HepG2 (cell line): Measurements from ENCODE around the gene HADHA. TPM values are rescaled to one million over a fixed set of nuclear protein-coding genes. Genes with fewer than 3 reads are reported as not detected.
A peak's percentile ranks its signal among the peaks of the same experiment; 100 is the strongest.

Source experiments
- ATAC-seq: fragments of 200-7000 bp; cut with Tn5 transposase; 3 replicates; pipeline ENCODE4 v1.9.1; 2020; ENCODE audit warnings: mild to moderate bottlenecking, moderate library complexity
- BruUV-seq: library from RNA; stranded (reverse); fragments of 400-500 nt; replicated peaks from 2 replicates; lab custom pipeline; 2021; lab: Mats Ljungman, UMichigan
- CTCF ChIA-PET: fragments of 300-600 bp; formaldehyde crosslinking; extraction: SDS; loops from one replicate; lab custom pipeline; 2021; ENCODE audit warnings: low total read pairs, inconsistent platforms, low intra/inter-chr PET ratio; lab: Yijun Ruan, JAX
- POLR2A ChIA-PET: fragments of 350-600 bp; sonication (Branson Sonifier 250); formaldehyde crosslinking; loops from one replicate; lab custom pipeline; 2020; ENCODE audit warnings: antibody characterized with exemption, inconsistent platforms; lab: Yijun Ruan, JAX
- DNase-seq: peaks from one replicate; pipeline ENCODE4 v3.0.0-alpha.2; 2015; ENCODE audit warnings: low spot score
- FAIRE-seq: peaks from 3 replicates; lab custom pipeline; 2011; peaks lifted over from hg19 to GRCh38; lab: Jason Lieb, UNC
- H2AFZ ChIP-seq: one replicate; pipeline ENCODE4 v1.6.1; 2011; ENCODE audit warnings: low read length, inconsistent platforms
- H3K27ac ChIP-seq: fragments of 300-600 bp; 3 replicates; pipeline ENCODE4 v1.8.0; 2011; ENCODE audit warnings: mixed run types, mild to moderate bottlenecking, mixed read lengths, low read length, inconsistent platforms; ENCODE audit not compliant: insufficient read depth; ENCODE audit errors: extremely low read length
- H3K27me3 ChIP-seq, 2 experiments: fragments of 200-600 bp in 1 of 2; 2 replicates in 1 of 2; 3 replicates in 1 of 2; pipeline versions ENCODE4 v1.6.0 to v1.8.0; 2011; ENCODE audit warnings: low read length in 2 of 2, mild to moderate bottlenecking in 2 of 2, moderate library complexity in 2 of 2, inconsistent platforms in 1 of 2; ENCODE audit not compliant: insufficient read depth in 2 of 2, control insufficient read depth in 1 of 2
- H3K36me3 ChIP-seq, 2 experiments: fragments of 200-600 bp in 1 of 2; replicated peaks in 1 of 2; 2 replicates in 1 of 2; 3 replicates in 1 of 2; pipeline versions ENCODE4 v1.5.1 to v1.8.0; 2011; ENCODE audit warnings: low read length in 2 of 2, inconsistent platforms in 1 of 2; ENCODE audit not compliant: insufficient read depth in 2 of 2, control insufficient read depth in 1 of 2
- H3K4me1 ChIP-seq: 2 replicates; pipeline ENCODE4 v1.5.1; 2012; ENCODE audit warnings: low read length, inconsistent platforms; ENCODE audit not compliant: insufficient read depth
- H3K4me2 ChIP-seq: 2 replicates; pipeline ENCODE4 v1.6.0; 2011; ENCODE audit warnings: low read depth, low read length, inconsistent platforms
- H3K4me3 ChIP-seq, 3 experiments: fragments of 200-600 bp in 1 of 3; sonication (generic), shearing (Covaris generic) in 1 of 3; replicated peaks in 1 of 3; 2 replicates each; pipeline ENCODE4 v1.5.1; 2011 to 2016; ENCODE audit warnings: low read length in 3 of 3, inconsistent platforms in 2 of 3, low read depth in 2 of 3, mild to moderate bottlenecking in 2 of 3, control low read depth in 1 of 3, mixed read lengths in 1 of 3; ENCODE audit not compliant: insufficient read depth in 1 of 3
- H3K79me2 ChIP-seq: one replicate; pipeline ENCODE4 v1.6.1; 2011; ENCODE audit warnings: low read length, inconsistent platforms; ENCODE audit not compliant: insufficient read depth
- H3K9ac ChIP-seq: 2 replicates; pipeline ENCODE4 v1.6.0; 2011; ENCODE audit warnings: mild to moderate bottlenecking, low read depth, low read length, inconsistent platforms; ENCODE audit not compliant: insufficient read depth
- H3K9me3 ChIP-seq: 2 replicates; pipeline ENCODE4 v1.5.1; 2012; ENCODE audit warnings: mild to moderate bottlenecking, low read length
- H4K20me1 ChIP-seq: 2 replicates; pipeline ENCODE4 v1.6.0; 2011; ENCODE audit warnings: inconsistent platforms, mild to moderate bottlenecking, low read length, moderate library complexity; ENCODE audit not compliant: insufficient read depth
- IRX3 ChIP-seq: sonication (generic); formaldehyde crosslinking; IDR thresholded peaks from 2 replicates; pipeline ENCODE4 v1.8.1; 2023; ENCODE audit warnings: mild to moderate bottlenecking, low read depth, missing genetic modification reagents, borderline replicate concordance
- NFE2 ChIP-seq: sonication (generic); formaldehyde crosslinking; IDR thresholded peaks from 2 replicates; pipeline ENCODE4 v1.4.0; 2020; ENCODE audit warnings: missing genetic modification reagents
- RFXAP ChIP-seq: sonication (generic); formaldehyde crosslinking; IDR thresholded peaks from 2 replicates; pipeline ENCODE4 v1.4.0; 2020; ENCODE audit warnings: missing genetic modification reagents, borderline replicate concordance
- SNRNP70 ChIP-seq: fragments of 200-400 bp; formaldehyde crosslinking; IDR thresholded peaks from 2 replicates; pipeline ENCODE4 v1.6.1; 2017; ENCODE audit warnings: mild to moderate bottlenecking, low read depth, low read length, moderate library complexity
- ZNF281 ChIP-seq: sonication (generic); formaldehyde crosslinking; IDR thresholded peaks from 2 replicates; pipeline ENCODE4 v1.4.0; 2020; ENCODE audit warnings: missing genetic modification reagents, borderline replicate concordance
- ZNF720 ChIP-seq: sonication (generic); formaldehyde crosslinking; IDR thresholded peaks from 2 replicates; pipeline ENCODE4 v1.4.0; 2020; ENCODE audit warnings: missing genetic modification reagents
- ZNF839 ChIP-seq: sonication (generic); formaldehyde crosslinking; IDR thresholded peaks from 2 replicates; pipeline ENCODE4 v1.4.0; 2020; ENCODE audit warnings: missing genetic modification reagents, mild to moderate bottlenecking, borderline replicate concordance
- ZNF883 ChIP-seq: sonication (generic); formaldehyde crosslinking; IDR thresholded peaks from 2 replicates; pipeline ENCODE4 v1.5.1; 2020; ENCODE audit warnings: mild to moderate bottlenecking, missing genetic modification reagents; ENCODE audit errors: not compliant biosample characterization
- ZSCAN21 ChIP-seq: sonication (generic); formaldehyde crosslinking; IDR thresholded peaks from 2 replicates; pipeline ENCODE4 v1.8.0; 2022; ENCODE audit warnings: mild to moderate bottlenecking, missing genetic modification reagents, moderate library complexity, borderline replicate concordance
- WGBS: methylation state at CpG from one replicate; pipeline ENCODE4 v1.1.6; 2017; ENCODE audit warnings: low lambda C conversion rate; 5-methylcytosine and 5-hydroxymethylcytosine counted together
- in situ Hi-C: cut with HindIII; loops from 2 replicates; pipeline ENCODE4 v1.10.0; 2017; ENCODE audit warnings: low pct_unique_long_range_greater_than_20kb; ENCODE audit not compliant: extremely low pct_ligation_motif_present
- intact Hi-C: fragments of 100-400 bp; cut with micrococcal nuclease; formaldehyde crosslinking; loops from one replicate; pipeline ENCODE4 v1.10.0; 2022; ENCODE audit not compliant: unreplicated experiment
- polyA plus RNA-seq, 8 experiments: library from polyadenylated mRNA; depleted of rRNA in 3 of 8; stranded (reverse) in 7 of 8; unstranded in 1 of 8; fragments of >200 nt; fragmentation: Illumina TruSeq in 4 of 8; extraction: Trizol in 4 of 8; gene quantifications; 2 replicates each; pipeline versions ENCODE4 v1.2.1 to v1.2.3, GENCODE V29; 2011 to 2016; ENCODE audit warnings: low read depth in 4 of 8, missing spikeins in 1 of 8, mixed read lengths in 1 of 8; ENCODE audit not compliant: insufficient read depth in 1 of 8
- total RNA-seq, 5 experiments: library from RNA; depleted of rRNA; stranded (reverse); fragments of >200 nt; fragmentation: Illumina TruSeq; extraction: Trizol; gene quantifications; 2 replicates each; pipeline ENCODE4 v1.2.3, GENCODE V29; 2016; ENCODE audit warnings: low read depth in 1 of 5
- TF ChIP-seq, protein P1 (sequence below): sonication (generic); formaldehyde crosslinking; IDR thresholded peaks from 2 replicates; pipeline ENCODE4 v1.4.0; 2020; ENCODE audit warnings: missing genetic modification reagents
- TF ChIP-seq, protein P2 (sequence below): fragments of 450-650 bp; IDR thresholded peaks from 2 replicates; pipeline ENCODE4 v1.6.1; 2016
- TF ChIP-seq, protein P3 (sequence below): sonication (generic); formaldehyde crosslinking; IDR thresholded peaks from 2 replicates; pipeline ENCODE4 v1.5.1; 2020; ENCODE audit warnings: mild to moderate bottlenecking, missing genetic modification reagents

Gene HADHA
- total and polyA plus RNA-seq, 2 of the 13 experiments (the other 11 are each of a cell fraction or from before 2014, with no cell fraction given) = 102 to 270 TPM

GRCh38 chr2:26178246-26178645 lies 66.2 kb downstream of the HADHA start (continued):
- TF ChIP-seq, protein P1, sequence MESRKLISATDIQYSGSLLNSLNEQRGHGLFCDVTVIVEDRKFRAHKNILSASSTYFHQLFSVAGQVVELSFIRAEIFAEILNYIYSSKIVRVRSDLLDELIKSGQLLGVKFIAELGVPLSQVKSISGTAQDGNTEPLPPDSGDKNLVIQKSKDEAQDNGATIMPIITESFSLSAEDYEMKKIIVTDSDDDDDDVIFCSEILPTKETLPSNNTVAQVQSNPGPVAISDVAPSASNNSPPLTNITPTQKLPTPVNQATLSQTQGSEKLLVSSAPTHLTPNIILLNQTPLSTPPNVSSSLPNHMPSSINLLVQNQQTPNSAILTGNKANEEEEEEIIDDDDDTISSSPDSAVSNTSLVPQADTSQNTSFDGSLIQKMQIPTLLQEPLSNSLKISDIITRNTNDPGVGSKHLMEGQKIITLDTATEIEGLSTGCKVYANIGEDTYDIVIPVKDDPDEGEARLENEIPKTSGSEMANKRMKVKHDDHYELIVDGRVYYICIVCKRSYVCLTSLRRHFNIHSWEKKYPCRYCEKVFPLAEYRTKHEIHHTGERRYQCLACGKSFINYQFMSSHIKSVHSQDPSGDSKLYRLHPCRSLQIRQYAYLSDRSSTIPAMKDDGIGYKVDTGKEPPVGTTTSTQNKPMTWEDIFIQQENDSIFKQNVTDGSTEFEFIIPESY (CRISPR knock-in tag) = no peak
- no peak for TF ChIP-seq ZSCAN21
- no peak for TF ChIP-seq ZNF839 (CRISPR knock-in tag)
- no peak for TF ChIP-seq ZNF720 (CRISPR knock-in tag)
- no peak for TF ChIP-seq SNRNP70
- TF ChIP-seq NFE2 (CRISPR knock-in tag) = no peak
- TF ChIP-seq ZNF883 = no peak
- TF ChIP-seq IRX3 (CRISPR knock-in tag) = no peak

- 77% methylated on average over 7 of the region's 7 CpGs for WGBS
- Histone ChIP-seq H3K27ac (no peak overlapping the region), H3K4me2 (no peak overlapping the region), H3K9me3 (no peaks in the 10 kb centered on the region), H4K20me1 (no peaks in the 10 kb centered on the region; the same call in 1 of the 2 replicates), H2AFZ (no peak overlapping the region), H3K79me2 (no peaks in the 10 kb centered on the region), H3K4me3 (no peak overlapping the region), H3K36me3 (no peaks in the 10 kb centered on the region), H3K4me1 (peaks cover 19% of the 10 kb centered on the region), H3K9ac (no peak overlapping the region), H3K27me3 (peaks cover 15 to 66% of the 10 kb centered on the region in 2 experiments)
- TF ChIP-seq ZNF281 (CRISPR knock-in tag) = no peak
- TF ChIP-seq, protein P2, sequence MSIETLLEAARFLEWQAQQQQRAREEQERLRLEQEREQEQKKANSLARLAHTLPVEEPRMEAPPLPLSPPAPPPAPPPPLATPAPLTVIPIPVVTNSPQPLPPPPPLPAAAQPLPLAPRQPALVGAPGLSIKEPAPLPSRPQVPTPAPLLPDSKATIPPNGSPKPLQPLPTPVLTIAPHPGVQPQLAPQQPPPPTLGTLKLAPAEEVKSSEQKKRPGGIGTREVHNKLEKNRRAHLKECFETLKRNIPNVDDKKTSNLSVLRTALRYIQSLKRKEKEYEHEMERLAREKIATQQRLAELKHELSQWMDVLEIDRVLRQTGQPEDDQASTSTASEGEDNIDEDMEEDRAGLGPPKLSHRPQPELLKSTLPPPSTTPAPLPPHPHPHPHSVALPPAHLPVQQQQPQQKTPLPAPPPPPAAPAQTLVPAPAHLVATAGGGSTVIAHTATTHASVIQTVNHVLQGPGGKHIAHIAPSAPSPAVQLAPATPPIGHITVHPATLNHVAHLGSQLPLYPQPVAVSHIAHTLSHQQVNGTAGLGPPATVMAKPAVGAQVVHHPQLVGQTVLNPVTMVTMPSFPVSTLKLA = peak; percentile 86
- no peak for TF ChIP-seq RFXAP (CRISPR knock-in tag)
- TF ChIP-seq, protein P3, sequence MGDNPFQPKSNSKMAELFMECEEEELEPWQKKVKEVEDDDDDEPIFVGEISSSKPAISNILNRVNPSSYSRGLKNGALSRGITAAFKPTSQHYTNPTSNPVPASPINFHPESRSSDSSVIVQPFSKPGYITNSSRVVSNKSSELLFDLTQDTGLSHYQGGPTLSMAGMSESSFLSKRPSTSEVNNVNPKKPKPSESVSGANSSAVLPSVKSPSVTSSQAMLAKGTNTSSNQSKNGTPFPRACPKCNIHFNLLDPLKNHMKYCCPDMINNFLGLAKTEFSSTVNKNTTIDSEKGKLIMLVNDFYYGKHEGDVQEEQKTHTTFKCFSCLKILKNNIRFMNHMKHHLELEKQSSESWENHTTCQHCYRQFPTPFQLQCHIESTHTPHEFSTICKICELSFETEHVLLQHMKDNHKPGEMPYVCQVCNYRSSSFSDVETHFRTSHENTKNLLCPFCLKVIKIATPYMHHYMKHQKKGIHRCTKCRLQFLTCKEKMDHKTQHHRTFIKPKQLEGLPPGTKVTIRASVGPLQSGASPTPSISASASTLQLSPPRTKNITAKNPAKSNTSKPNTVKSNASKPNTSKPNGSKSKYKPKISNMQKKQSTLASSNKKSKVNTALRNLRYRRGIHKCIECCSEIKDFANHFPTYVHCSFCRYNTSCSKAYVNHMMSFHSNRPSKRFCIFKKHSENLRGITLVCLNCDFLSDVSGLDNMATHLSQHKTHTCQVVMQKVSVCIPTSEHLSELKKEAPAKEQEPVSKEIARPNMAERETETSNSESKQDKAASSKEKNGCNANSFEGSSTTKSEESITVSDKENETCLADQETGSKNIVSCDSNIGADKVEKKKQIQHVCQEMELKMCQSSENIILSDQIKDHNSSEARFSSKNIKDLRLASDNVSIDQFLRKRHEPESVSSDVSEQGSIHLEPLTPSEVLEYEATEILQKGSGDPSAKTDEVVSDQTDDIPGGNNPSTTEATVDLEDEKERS (CRISPR knock-in tag) = no peak
- intact Hi-C loops (no loop called here), in situ Hi-C loops (no loop called here)
- CTCF ChIA-PET = no interaction called here
- no peak for DNase-seq
- POLR2A ChIA-PET = no interaction called here
- FAIRE-seq = no peak
- ATAC-seq = no peak
- no TSS peak for BruUV-seq
These were observed 67.3 kb downstream of the HADHA start for GRCh38 chr2:26177122-26177521.
